Mesodermal cell (in vitro differentiated cells): Measurements from ENCODE around the gene LTO1. TPM values are rescaled to one million over a fixed set of nuclear protein-coding genes. Genes with fewer than 3 reads are reported as not detected.
A peak's percentile ranks its signal among the peaks of the same experiment; 100 is the strongest.

Source experiments
- H3K27ac ChIP-seq: 2 replicates; pipeline ENCODE4 v1.7.0; 2013; ENCODE audit warnings: mild to moderate bottlenecking, low read depth, low read length, moderate library complexity; ENCODE audit not compliant: severe bottlenecking
- H3K36me3 ChIP-seq: 2 replicates; pipeline ENCODE4 v1.7.1; 2013; ENCODE audit warnings: mild to moderate bottlenecking, low read length, moderate library complexity; ENCODE audit not compliant: control insufficient read depth, insufficient read depth
- H3K4me1 ChIP-seq: one replicate; pipeline ENCODE4 v1.7.1; 2013; ENCODE audit warnings: mild to moderate bottlenecking, low read length; ENCODE audit not compliant: insufficient read depth, control insufficient read depth, poor library complexity, severe bottlenecking
- H3K4me3 ChIP-seq: 2 replicates; pipeline ENCODE4 v1.7.0; 2013; ENCODE audit warnings: low read length, control low read depth, mild to moderate bottlenecking; ENCODE audit not compliant: insufficient read depth, poor library complexity, severe bottlenecking; ENCODE audit errors: extremely low read depth
- H3K9me3 ChIP-seq: 2 replicates; pipeline ENCODE4 v1.7.1; 2013; ENCODE audit warnings: mild to moderate bottlenecking, low read length, moderate library complexity; ENCODE audit not compliant: control insufficient read depth
- WGBS, 2 experiments: methylation state at CpG; one replicate each; pipeline ENCODE4 v1.1.5; 2013; ENCODE audit warnings: missing lambda C conversion rate in 2 of 2; ENCODE audit not compliant: insufficient coverage in 2 of 2; 5-methylcytosine and 5-hydroxymethylcytosine counted together
- polyA plus RNA-seq, 2 experiments: library from polyadenylated mRNA; stranded (reverse); fragments of 50-300 nt; gene quantifications; one replicate each; pipeline ENCODE4 v1.2.3, GENCODE V29; 2013

Gene LTO1
- polyA plus RNA-seq (2013, experiment 1 of 2): 12.1 TPM
- polyA plus RNA-seq (2013, experiment 2 of 2): 13.3 TPM

GRCh38 chr11:69674886-69675714, at the start of gene LTO1:
Gene LTO1 (minus strand): TSS chr11:69675353. CDS start chr11:69675239, 114 bp downstream.
- WGBS, 2 experiments: 11 to 13% methylated on average over 61 to 72 of the region's 72 CpGs
- peaks cover 6% of the 10 kb centered on the region for H3K4me1 ChIP-seq
- H3K27ac ChIP-seq: peak within 1 kb of the TSS; percentile 39
- no peaks in the 10 kb centered on the region for H3K9me3 ChIP-seq
- H3K36me3 ChIP-seq: peaks cover 24% of the 10 kb centered on the region
- peak within 1 kb of the TSS; percentile 78 for H3K4me3 ChIP-seq

GRCh38 chr11:69721745-69722144, 46.6 kb upstream of the LTO1 start:
- H3K36me3 ChIP-seq: no peaks in the 10 kb centered on the region
- 77 to 86% methylated on average over 2 to 8 of the region's 9 CpGs for WGBS, 2 experiments
- H3K27ac ChIP-seq: no peak overlapping the region
- no peak overlapping the region for H3K4me3 ChIP-seq
- no peaks in the 10 kb centered on the region for H3K9me3 ChIP-seq
- peaks cover 9% of the 10 kb centered on the region for H3K4me1 ChIP-seq

GRCh38 chr11:69721106-69721505, 46.0 kb upstream of the LTO1 start:
- Histone ChIP-seq H3K27ac (no peak overlapping the region), H3K9me3 (no peaks in the 10 kb centered on the region), H3K4me1 (peaks cover 4% of the 10 kb centered on the region), H3K4me3 (no peak overlapping the region), H3K36me3 (no peaks in the 10 kb centered on the region)
- WGBS, 2 experiments: 85 to 87% methylated on average over 14 of the region's 14 CpGs

GRCh38 chr11:69718912-69719311, 43.8 kb upstream of the LTO1 start:
- Histone ChIP-seq H3K4me1 (no peaks in the 10 kb centered on the region), H3K27ac (no peak overlapping the region), H3K4me3 (no peak overlapping the region), H3K9me3 (no peaks in the 10 kb centered on the region), H3K36me3 (no peaks in the 10 kb centered on the region)
- 90 to 91% methylated on average over 5 to 8 of the region's 8 CpGs for WGBS, 2 experiments

GRCh38 chr11:69718147-69718546, 43.0 kb upstream of the LTO1 start:
- Histone ChIP-seq H3K36me3 (no peaks in the 10 kb centered on the region), H3K9me3 (no peaks in the 10 kb centered on the region), H3K4me1 (no peaks in the 10 kb centered on the region), H3K4me3 (no peak overlapping the region), H3K27ac (no peak overlapping the region)
- WGBS, 2 experiments: 3 to 7% methylated on average over 13 of the region's 13 CpGs

- H3K4me1 ChIP-seq: peaks cover 2% of the 10 kb centered on the region
- H3K4me3 ChIP-seq: no peak overlapping the region
- no peaks in the 10 kb centered on the region for H3K9me3 ChIP-seq
- H3K36me3 ChIP-seq: no peaks in the 10 kb centered on the region
- WGBS, 2 experiments: 67 to 73% methylated on average over 4 to 5 of the region's 6 CpGs
- H3K27ac ChIP-seq: no peak overlapping the region
Measured at GRCh38 chr11:69716891-69717747, 42.0 kb upstream of the LTO1 start.

- 90 to 96% methylated on average over 11 of the region's 11 CpGs for WGBS, 2 experiments
- no peaks in the 10 kb centered on the region for H3K36me3 ChIP-seq
- no peak overlapping the region for H3K4me3 ChIP-seq
- no peak overlapping the region for H3K27ac ChIP-seq
- peaks cover 6% of the 10 kb centered on the region for H3K4me1 ChIP-seq
- H3K9me3 ChIP-seq: no peaks in the 10 kb centered on the region
Measured at GRCh38 chr11:69716099-69716498, 40.9 kb upstream of the LTO1 start.

- 95% methylated on average over 19 of the region's 19 CpGs for WGBS, 2 experiments
- H3K4me3 ChIP-seq: no peak overlapping the region
- H3K9me3 ChIP-seq: no peaks in the 10 kb centered on the region
- H3K4me1 ChIP-seq: peaks cover 6% of the 10 kb centered on the region
- H3K36me3 ChIP-seq: no peaks in the 10 kb centered on the region
- no peak overlapping the region for H3K27ac ChIP-seq
Measured at GRCh38 chr11:69715446-69715845, 40.3 kb upstream of the LTO1 start.

- WGBS, 2 experiments: 88 to 90% methylated on average over 24 of the region's 28 CpGs
- Histone ChIP-seq H3K27ac (no peak overlapping the region), H3K36me3 (no peaks in the 10 kb centered on the region), H3K9me3 (no peaks in the 10 kb centered on the region), H3K4me3 (no peak overlapping the region), H3K4me1 (peaks cover 6% of the 10 kb centered on the region)
Measured at GRCh38 chr11:69711822-69712801, 37.0 kb upstream of the LTO1 start.
